Erythroblast (primary cell): ENCODE results near the gene LCE4A.
"Not testable (repeated sequence)": the region's sequence is repeated elsewhere in the genome, so short reads cannot be mapped to it uniquely, and the experiment has no call there.

Experiments used
- GATA1 ChIP-seq: IDR thresholded peaks from 2 replicates; pipeline ENCODE4 v1.6.1; 2011; ENCODE audit warnings: low read depth, mild to moderate bottlenecking, control low read depth, low read length, moderate library complexity
- POLR2A ChIP-seq: IDR thresholded peaks from 2 replicates; pipeline ENCODE4 v1.6.1; 2011; ENCODE audit warnings: mild to moderate bottlenecking, low read length

GRCh38 chr1:152685823-152686222, 22.1 kb upstream of the LCE4A start, which contains the start of gene LCE2B:
- not testable (repeated sequence) for TF ChIP-seq POLR2A, GATA1
